Liver (tissue), 9 donors: Measurements from ENCODE around the gene NKIRAS1. TPM values are rescaled to one million over a fixed set of nuclear protein-coding genes. Genes with fewer than 3 reads are reported as not detected.

Source experiments
- DNase-seq: peaks from one replicate; pipeline ENCODE4 v3.0.0-alpha.2; 2017; ENCODE audit warnings: low spot score
- H3K27ac ChIP-seq, 2 donors: one replicate each; pipeline ENCODE4 v1.7.0; 2013; ENCODE audit warnings: inconsistent platforms in 2 of 2, low read length in 2 of 2, control low read depth in 1 of 2, low read depth in 1 of 2, mild to moderate bottlenecking in 1 of 2
- H3K27me3 ChIP-seq, 4 donors: one replicate each; pipeline versions ENCODE4 v1.6.1 to v1.7.0; 2013; ENCODE audit warnings: low read length in 3 of 4, inconsistent platforms in 1 of 4, mild to moderate bottlenecking in 1 of 4, moderate library complexity in 1 of 4; ENCODE audit not compliant: control insufficient read depth in 4 of 4, insufficient read depth in 4 of 4
- H3K36me3 ChIP-seq, 4 donors: one replicate each; pipeline versions ENCODE4 v1.6.1 to v1.7.0; 2013; ENCODE audit warnings: low read length in 3 of 4, mild to moderate bottlenecking in 3 of 4, low read depth in 1 of 4, moderate library complexity in 1 of 4; ENCODE audit not compliant: control insufficient read depth in 4 of 4, insufficient read depth in 3 of 4
- H3K4me1 ChIP-seq, 4 donors: one replicate each; pipeline versions ENCODE4 v1.6.1 to v1.7.0; 2013; ENCODE audit warnings: low read length in 3 of 4, mild to moderate bottlenecking in 3 of 4, moderate library complexity in 1 of 4; ENCODE audit not compliant: control insufficient read depth in 4 of 4, insufficient read depth in 4 of 4
- H3K4me3 ChIP-seq, 3 donors: one replicate each; pipeline versions ENCODE4 v1.6.1 to v1.7.0; 2013; ENCODE audit warnings: low read length in 3 of 3, control low read depth in 1 of 3, low read depth in 1 of 3, mild to moderate bottlenecking in 1 of 3
- H3K9ac ChIP-seq, 2 donors: one replicate each; pipeline ENCODE4 v1.7.0; 2013; ENCODE audit warnings: low read length in 2 of 2, mild to moderate bottlenecking in 2 of 2, moderate library complexity in 2 of 2, control low read depth in 1 of 2, low read depth in 1 of 2
- H3K9me3 ChIP-seq, 4 donors: one replicate each; pipeline versions ENCODE4 v1.6.1 to v1.7.0; 2013; ENCODE audit warnings: low read length in 3 of 4; ENCODE audit not compliant: control insufficient read depth in 4 of 4
- ATF3 ChIP-seq: IDR thresholded peaks from 2 replicates; pipeline ENCODE4 v1.6.1; 2016; ENCODE audit warnings: antibody characterized with exemption
- CTCF ChIP-seq: fragments of 150-350 bp; IDR thresholded peaks from 2 replicates; pipeline ENCODE4 v1.5.1; 2017; ENCODE audit warnings: improper control_type of control experiment, low read depth, low read length; ENCODE audit not compliant: missing input control
- EGR1 ChIP-seq, 2 donors: IDR thresholded peaks; 2 replicates each; pipeline ENCODE4 v1.6.1; 2016 to 2018; ENCODE audit warnings: antibody characterized with exemption in 2 of 2, low read depth in 2 of 2
- FOXA1 ChIP-seq: IDR thresholded peaks from 2 replicates; pipeline ENCODE4 v1.6.1; 2016; ENCODE audit warnings: antibody characterized with exemption
- FOXA2 ChIP-seq: IDR thresholded peaks from 2 replicates; pipeline ENCODE4 v1.6.1; 2016; ENCODE audit warnings: antibody characterized with exemption
- GABPA ChIP-seq, 2 donors: IDR thresholded peaks in 1 of 2; conservative IDR thresholded peaks in 1 of 2; 2 replicates each; pipeline ENCODE4 v1.6.1; 2016; ENCODE audit warnings: antibody characterized with exemption in 2 of 2, mild to moderate bottlenecking in 1 of 2, moderate library complexity in 1 of 2
- HNF4A ChIP-seq, 2 donors: conservative IDR thresholded peaks; 2 replicates each; pipeline ENCODE4 v1.6.1; 2016; ENCODE audit warnings: antibody characterized with exemption in 2 of 2, mild to moderate bottlenecking in 2 of 2
- HNF4G ChIP-seq: IDR thresholded peaks from 2 replicates; pipeline ENCODE4 v1.6.1; 2016; ENCODE audit warnings: antibody characterized with exemption
- JUND ChIP-seq, 2 donors: IDR thresholded peaks; 2 replicates each; pipeline ENCODE4 v1.6.1; 2016; ENCODE audit warnings: antibody characterized with exemption in 2 of 2
- MAX ChIP-seq: IDR thresholded peaks from 2 replicates; pipeline ENCODE4 v1.6.1; 2016; ENCODE audit warnings: antibody characterized with exemption
- NR2F2 ChIP-seq: IDR thresholded peaks from 2 replicates; pipeline ENCODE4 v1.6.1; 2016; ENCODE audit warnings: antibody characterized with exemption
- RAD21 ChIP-seq, 2 donors: IDR thresholded peaks; 2 replicates each; pipeline ENCODE4 v1.6.1; 2016; ENCODE audit warnings: antibody characterized with exemption in 2 of 2, mild to moderate bottlenecking in 2 of 2
- REST ChIP-seq: IDR thresholded peaks from 2 replicates; pipeline ENCODE4 v1.6.1; 2016; ENCODE audit warnings: antibody characterized with exemption, mild to moderate bottlenecking
- SP1 ChIP-seq: IDR thresholded peaks from 2 replicates; pipeline ENCODE4 v1.6.1; 2018; ENCODE audit warnings: antibody characterized with exemption, mild to moderate bottlenecking
- TAF1 ChIP-seq: conservative IDR thresholded peaks from 2 replicates; pipeline ENCODE4 v1.6.1; 2016; ENCODE audit warnings: antibody characterized with exemption, mild to moderate bottlenecking
- YY1 ChIP-seq: IDR thresholded peaks from 2 replicates; pipeline ENCODE4 v1.6.1; 2016; ENCODE audit warnings: antibody characterized with exemption, mild to moderate bottlenecking
- ZBTB33 ChIP-seq: IDR thresholded peaks from 2 replicates; pipeline ENCODE4 v1.6.1; 2016; ENCODE audit warnings: antibody characterized with exemption
- WGBS: extraction: QIAGEN DNeasy Blood & Tissue Kit; methylation state at CpG from one replicate; pipeline ENCODE4 v1.1.7; 2013; 5-methylcytosine and 5-hydroxymethylcytosine counted together
- polyA plus RNA-seq, 2 donors: library from polyadenylated mRNA; stranded (reverse) in 1 of 2; unstranded in 1 of 2; fragments of 200-250 nt in 1 of 2; fragments of >200 nt in 1 of 2; fragmentation: Nextera tagmentation in 1 of 2; extraction: Ambion mirVana in 1 of 2; gene quantifications; one replicate each; pipeline versions ENCODE4 v1.2.1 to v1.2.3, GENCODE V29; 2013 to 2015
- total RNA-seq, 2 donors: library from RNA; depleted of rRNA; stranded (reverse); fragments of >200 nt; gene quantifications; one replicate each; pipeline ENCODE4 v1.2.3, GENCODE V29; 2014
- donor health status: healthy.
- donor health status: healthy.
- donor health status: healthy.
- donor health status: healthy.
- donor health status: healthy.

The NKIRAS1 gene
- total and polyA plus RNA-seq, 4 donors: 4.6 to 12.6 (median 8.4) TPM

GRCh38 chr3:23885210-23885609, 31.6 kb downstream of the NKIRAS1 start:
- H3K27me3 ChIP-seq: no peaks in the 10 kb centered on the region
- no peaks in the 10 kb centered on the region for H3K9me3 ChIP-seq
- no peak for TF ChIP-seq YY1
- no peak for TF ChIP-seq MAX
- TF ChIP-seq FOXA1: no peak
- TF ChIP-seq EGR1 (IDR thresholded peaks at IDR 0.05; ENCODE audit: low read depth in 2 of 2): no peak
- no peak for TF ChIP-seq FOXA2
- TF ChIP-seq REST: no peak
- no peak for TF ChIP-seq TAF1
- TF ChIP-seq RAD21 (IDR thresholded peaks at IDR 0.05): no peak
- TF ChIP-seq NR2F2: no peak
- TF ChIP-seq CTCF: no peak
- no peak overlapping the region for H3K4me3 ChIP-seq
- peaks cover 3 to 16% (median 5%) of the 10 kb centered on the region in 4 donors for H3K4me1 ChIP-seq
- H3K36me3 ChIP-seq: peaks cover 0 to 3% (median 0%) of the 10 kb centered on the region in 4 donors
- 89% methylated on average over 6 of the region's 6 CpGs for WGBS
- no peak overlapping the region for H3K27ac ChIP-seq
- H3K9ac ChIP-seq: no peak overlapping the region
- DNase-seq: no peak

GRCh38 chr3:23884481-23884880, 32.3 kb downstream of the NKIRAS1 start:
- H3K36me3 ChIP-seq: no peaks in the 10 kb centered on the region
- H3K27ac ChIP-seq: no peak overlapping the region
- H3K4me1 ChIP-seq: peaks cover 3 to 14% (median 5%) of the 10 kb centered on the region in 4 donors
- H3K27me3 ChIP-seq: no peaks in the 10 kb centered on the region
- no peak for DNase-seq
- no peak overlapping the region for H3K4me3 ChIP-seq
- H3K9ac ChIP-seq: no peak overlapping the region
- peak in 1 of 2 donors; percentile 43 for TF ChIP-seq RAD21 (IDR thresholded peaks at IDR 0.05)
- TF ChIP-seq HNF4G: no peak
- H3K9me3 ChIP-seq: no peaks in the 10 kb centered on the region
- WGBS: 94% methylated on average over 2 of the region's 2 CpGs

GRCh38 chr3:23882487-23882918, 34.3 kb downstream of the NKIRAS1 start:
- Histone ChIP-seq H3K27ac (no peak overlapping the region), H3K9me3 (no peaks in the 10 kb centered on the region), H3K27me3 (no peaks in the 10 kb centered on the region), H3K4me1 (peaks cover 0 to 4% (median 1%) of the 10 kb centered on the region in 4 donors), H3K9ac (no peak overlapping the region), H3K36me3 (no peaks in the 10 kb centered on the region), H3K4me3 (no peak overlapping the region)
- no peak for DNase-seq
- 98% methylated on average over 28 of the region's 28 CpGs for WGBS
- TF ChIP-seq NR2F2 (no peak), HNF4A (conservative IDR thresholded peaks at IDR 0.05) (no peak), JUND (IDR thresholded peaks at IDR 0.05) (no peak), TAF1 (no peak), SP1 (no peak), ZBTB33 (no peak), REST (no peak), EGR1 (IDR thresholded peaks at IDR 0.05; ENCODE audit: low read depth in 2 of 2) (no peak), HNF4G (no peak), ATF3 (no peak), RAD21 (IDR thresholded peaks at IDR 0.05) (no peak), GABPA (IDR thresholded peaks at IDR 0.05 in 1 of 2, conservative IDR thresholded peaks at IDR 0.05 in 1 of 2) (no peak), FOXA1 (no peak)
